Measurements from ENCODE around the gene HBA1.
"Not testable (repeated sequence)": the region's sequence is repeated elsewhere in the genome, so short reads cannot be mapped to it uniquely, and the experiment has no call there.

Gene HBA1

GRCh38 chr16:176006-176405 is 474 bp upstream of the HBA1 start:
- not testable (repeated sequence) for DNase-seq

DNA sequence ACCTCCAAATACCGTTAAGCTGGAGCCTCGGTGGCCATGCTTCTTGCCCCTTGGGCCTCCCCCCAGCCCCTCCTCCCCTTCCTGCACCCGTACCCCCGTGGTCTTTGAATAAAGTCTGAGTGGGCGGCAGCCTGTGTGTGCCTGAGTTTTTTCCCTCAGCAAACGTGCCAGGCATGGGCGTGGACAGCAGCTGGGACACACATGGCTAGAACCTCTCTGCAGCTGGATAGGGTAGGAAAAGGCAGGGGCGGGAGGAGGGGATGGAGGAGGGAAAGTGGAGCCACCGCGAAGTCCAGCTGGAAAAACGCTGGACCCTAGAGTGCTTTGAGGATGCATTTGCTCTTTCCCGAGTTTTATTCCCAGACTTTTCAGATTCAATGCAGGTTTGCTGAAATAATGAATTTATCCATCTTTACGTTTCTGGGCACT is 928 bp downstream of the HBA1 start:
- no peak for DNase-seq

DNA sequence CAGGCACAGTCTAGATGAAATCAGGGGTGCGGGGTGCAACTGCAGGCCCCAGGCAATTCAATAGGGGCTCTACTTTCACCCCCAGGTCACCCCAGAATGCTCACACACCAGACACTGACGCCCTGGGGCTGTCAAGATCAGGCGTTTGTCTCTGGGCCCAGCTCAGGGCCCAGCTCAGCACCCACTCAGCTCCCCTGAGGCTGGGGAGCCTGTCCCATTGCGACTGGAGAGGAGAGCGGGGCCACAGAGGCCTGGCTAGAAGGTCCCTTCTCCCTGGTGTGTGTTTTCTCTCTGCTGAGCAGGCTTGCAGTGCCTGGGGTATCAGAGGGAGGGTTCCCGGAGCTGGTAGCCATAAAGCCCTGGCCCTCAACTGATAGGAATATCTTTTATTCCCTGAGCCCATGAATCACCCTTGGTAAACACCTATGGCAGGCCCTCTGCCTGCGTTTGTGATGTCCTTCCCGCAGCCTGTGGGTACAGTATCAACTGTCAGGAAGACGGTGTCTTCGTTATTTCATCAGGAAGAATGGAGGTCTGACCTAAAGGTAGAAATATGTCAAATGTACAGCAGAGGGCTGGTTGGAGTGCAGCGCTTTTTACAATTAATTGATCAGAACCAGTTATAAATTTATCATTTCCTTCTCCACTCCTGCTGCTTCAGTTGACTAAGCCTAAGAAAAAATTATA is 1.6 kb downstream of the HBA1 start:
- no peak for DNase-seq

- DNase-seq, result no peak
Measured at GRCh38 chr16:178668-179015, 2.2 kb downstream of the HBA1 start.

GRCh38 chr16:179211-180092 is 3.0 kb downstream of the HBA1 start:
- DNase-seq, result no peak

DNA sequence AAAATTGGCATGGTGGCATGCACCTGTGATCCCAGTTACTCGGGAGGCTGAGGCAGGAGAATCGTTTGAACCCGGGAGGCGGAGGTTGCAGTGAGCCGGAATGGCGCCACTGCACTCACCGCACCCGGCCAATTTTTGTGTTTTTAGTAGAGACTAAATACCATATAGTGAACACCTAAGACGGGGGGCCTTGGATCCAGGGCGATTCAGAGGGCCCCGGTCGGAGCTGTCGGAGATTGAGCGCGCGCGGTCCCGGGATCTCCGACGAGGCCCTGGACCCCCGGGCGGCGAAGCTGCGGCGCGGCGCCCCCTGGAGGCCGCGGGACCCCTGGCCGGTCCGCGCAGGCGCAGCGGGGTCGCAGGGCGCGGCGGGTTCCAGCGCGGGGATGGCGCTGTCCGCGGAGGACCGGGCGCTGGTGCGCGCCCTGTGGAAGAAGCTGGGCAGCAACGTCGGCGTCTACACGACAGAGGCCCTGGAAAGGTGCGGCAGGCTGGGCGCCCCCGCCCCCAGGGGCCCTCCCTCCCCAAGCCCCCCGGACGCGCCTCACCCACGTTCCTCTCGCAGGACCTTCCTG is 3.7 kb downstream of the HBA1 start, which contains the start of gene HBQ1:
TSS of gene HBQ1 (plus strand) at position 359 of the 575 bp plus-strand sequence. CDS start at position 387, 28 bp downstream.
- DNase-seq, result no peak

DNA sequence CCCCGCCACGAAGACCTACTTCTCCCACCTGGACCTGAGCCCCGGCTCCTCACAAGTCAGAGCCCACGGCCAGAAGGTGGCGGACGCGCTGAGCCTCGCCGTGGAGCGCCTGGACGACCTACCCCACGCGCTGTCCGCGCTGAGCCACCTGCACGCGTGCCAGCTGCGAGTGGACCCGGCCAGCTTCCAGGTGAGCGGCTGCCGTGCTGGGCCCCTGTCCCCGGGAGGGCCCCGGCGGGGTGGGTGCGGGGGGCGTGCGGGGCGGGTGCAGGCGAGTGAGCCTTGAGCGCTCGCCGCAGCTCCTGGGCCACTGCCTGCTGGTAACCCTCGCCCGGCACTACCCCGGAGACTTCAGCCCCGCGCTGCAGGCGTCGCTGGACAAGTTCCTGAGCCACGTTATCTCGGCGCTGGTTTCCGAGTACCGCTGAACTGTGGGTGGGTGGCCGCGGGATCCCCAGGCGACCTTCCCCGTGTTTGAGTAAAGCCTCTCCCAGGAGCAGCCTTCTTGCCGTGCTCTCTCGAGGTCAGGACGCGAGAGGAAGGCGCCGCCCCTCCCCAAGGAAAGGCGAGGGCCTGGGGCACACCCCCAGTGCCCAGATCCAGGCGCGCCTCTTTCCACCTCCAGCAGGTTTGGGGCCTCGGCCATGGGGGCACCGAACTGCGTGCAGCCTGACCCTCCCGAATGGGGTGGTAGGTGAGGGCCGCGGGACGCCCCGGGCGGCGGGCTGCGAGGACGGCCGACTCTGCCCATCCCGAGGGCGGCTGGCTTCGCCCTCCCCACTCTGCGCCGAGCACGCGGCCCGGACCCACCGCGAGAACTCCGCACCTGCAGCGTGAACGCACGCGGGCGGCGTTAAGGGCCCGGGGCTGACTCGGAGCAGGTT is 4.4 kb downstream of the HBA1 start:
- DNase-seq, result no peak

GRCh38 chr16:181565-182021 is 5.1 kb downstream of the HBA1 start:
- DNase-seq, result no peak

DNA sequence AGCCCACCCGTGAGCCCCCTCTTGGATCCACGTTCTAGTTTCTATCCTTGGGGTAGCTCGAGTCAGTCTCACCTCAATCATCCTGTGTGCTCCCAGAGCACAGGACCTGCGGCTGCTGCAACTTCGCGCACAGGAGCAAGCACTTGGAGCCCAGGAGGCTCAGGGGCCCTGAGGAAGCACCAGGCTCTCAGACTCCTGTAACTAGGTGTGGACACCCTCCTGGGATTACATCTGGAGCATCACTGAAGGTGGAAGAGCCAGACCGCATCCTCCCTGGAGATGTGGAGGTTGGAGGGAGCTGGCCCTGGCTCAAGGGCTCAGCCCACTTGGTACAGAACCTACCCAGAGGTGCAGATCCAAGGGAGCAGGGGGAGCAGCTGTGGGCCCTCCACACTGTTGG is 6.5 kb downstream of the HBA1 start:
- no peak for DNase-seq

DNA sequence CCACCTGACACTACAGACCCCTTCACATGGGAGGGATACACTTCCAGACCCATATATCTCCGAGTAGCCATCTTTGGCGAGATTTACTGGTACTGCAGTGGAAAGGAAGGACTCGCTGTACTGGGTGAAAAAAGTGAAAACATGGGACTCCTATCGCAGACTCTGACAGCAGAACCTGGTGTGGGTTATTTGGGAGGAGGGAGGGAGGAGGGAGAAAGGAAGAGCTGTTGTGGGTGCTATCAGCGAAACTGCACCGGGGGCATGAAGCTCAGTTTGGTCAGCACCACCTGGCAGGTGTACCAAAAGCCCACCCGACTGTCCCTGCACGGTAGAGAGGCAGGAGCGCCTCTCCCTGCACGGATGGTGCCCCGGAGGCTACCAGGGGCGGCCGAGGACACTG is 8.7 kb downstream of the HBA1 start:
- DNase-seq, result no peak

- no peak for DNase-seq
Measured at GRCh38 chr16:185691-186090, 9.2 kb downstream of the HBA1 start.

DNA sequence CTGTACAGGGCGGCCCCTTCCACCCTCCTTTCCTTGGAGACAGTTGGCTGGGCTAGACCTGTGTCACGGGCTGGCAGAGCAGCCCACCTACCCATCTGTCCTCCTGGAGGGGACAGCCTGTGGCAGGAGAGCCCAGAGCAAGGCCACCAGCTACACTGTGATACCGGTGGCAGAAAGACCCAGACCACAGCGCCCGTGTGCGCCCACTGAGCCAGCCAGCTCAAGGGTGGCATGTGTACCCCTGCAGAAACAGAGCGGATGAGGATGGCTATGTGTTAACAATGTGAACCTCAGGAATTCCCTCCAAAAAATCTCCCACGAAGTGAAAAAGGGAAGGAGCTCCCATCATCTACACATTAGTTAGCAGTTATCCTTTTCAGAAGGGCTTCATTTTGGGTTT is 10.8 kb downstream of the HBA1 start:
- no peak for DNase-seq

DNA sequence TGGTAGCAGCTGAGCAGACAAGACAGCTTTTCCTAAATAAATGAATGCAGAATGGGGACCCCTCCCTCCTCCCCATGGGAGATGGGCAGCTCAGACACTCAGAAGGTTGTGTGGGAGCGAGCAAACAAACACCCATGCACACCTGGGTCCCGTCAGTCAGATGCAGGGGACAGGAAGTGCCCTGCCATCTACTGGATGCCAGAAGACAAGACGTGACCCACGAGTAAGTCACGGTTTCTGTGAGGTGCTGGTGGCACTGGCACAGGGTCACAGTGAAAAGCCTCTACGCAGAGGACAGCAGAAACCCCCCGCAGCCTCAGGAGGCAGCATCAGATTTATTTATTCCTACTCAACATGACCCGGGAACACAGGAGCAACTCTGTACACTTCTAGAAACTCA is 12.2 kb downstream of the HBA1 start:
- no peak for DNase-seq

- no peak for DNase-seq
Measured at GRCh38 chr16:189604-190186, 13.2 kb downstream of the HBA1 start.

- no peak for DNase-seq
Measured at GRCh38 chr16:191831-192230, 15.4 kb downstream of the HBA1 start.

DNA sequence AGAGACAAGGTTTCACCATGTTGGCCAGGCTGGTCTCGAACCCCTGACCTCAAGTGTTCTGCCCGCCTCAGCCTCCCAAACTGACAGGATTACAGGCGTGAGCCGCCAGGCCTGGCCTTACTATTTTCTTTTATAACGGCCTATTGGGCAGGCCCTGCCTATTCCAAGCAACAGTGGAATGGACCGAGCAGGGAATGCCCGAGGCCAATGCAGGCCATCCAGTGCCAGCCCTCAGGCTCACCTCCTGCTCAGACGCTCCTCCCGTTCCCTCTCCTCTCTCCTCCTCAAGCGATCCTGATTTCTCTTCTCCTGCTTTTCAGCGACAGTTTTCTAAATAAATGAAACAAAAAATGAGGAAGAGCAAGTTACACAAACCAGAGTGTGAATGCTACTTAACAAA is 16.2 kb downstream of the HBA1 start:
- no peak for DNase-seq

DNA sequence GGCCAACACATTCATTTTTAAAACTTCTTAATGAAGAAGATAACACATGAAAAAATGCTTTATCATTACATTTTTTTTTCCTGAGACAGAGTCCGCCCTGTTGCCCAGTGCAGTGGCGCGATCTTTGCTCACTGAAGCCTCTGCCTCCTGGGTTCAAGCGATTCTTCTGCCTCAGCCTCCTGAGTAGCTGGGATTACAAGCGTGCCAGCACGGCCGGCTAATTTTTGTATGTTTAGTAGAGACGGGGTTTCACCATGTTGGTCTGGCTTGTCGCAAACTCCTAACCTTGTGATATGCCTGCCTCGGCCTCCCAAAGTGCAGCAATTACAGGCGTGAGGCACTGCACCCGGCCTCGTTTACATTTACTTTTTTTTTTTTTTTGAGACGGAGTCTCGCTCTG is 17.0 kb downstream of the HBA1 start:
- no peak for DNase-seq

DNA sequence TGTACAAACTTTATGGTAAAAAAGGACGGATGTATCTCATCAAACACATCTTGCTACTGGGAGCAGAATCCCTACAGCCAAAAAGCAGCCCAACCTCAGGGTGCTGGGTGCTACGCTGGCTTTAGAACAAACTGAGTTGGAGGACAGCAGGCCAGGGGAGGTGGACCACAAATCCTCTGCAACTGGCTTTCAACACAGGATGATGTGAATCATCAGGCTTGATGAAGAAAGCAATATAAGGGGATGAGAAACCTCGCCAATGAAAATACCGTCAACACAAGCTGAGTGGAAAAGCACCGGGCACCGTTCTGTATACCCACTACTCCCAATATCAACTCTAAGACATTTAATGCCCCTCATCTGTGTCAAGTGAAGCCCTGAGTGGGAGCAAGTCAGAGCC is 18.0 kb downstream of the HBA1 start:
- DNase-seq, result no peak

- DNase-seq, result no peak
Measured at GRCh38 chr16:200388-200787, 23.9 kb downstream of the HBA1 start.

DNA sequence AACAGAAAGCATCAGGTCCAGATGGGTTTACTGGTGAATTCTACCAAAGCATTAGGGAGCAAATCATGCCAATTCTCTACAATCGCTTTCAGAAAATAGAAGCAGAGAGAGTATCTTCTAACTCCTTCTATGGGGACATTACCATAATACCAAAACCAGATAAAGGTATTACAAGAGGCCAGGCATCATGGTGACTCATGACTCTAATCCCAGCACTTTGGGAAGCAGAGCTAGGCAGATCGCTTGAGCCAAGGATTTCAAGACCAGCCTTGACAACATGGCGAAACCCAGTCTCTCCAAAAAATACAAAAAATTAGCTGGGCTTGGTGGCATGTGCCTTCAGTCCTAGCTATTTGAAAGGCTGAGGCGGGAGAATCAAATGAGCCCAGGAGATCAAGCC is 26.8 kb downstream of the HBA1 start:
- no peak for DNase-seq

DNA sequence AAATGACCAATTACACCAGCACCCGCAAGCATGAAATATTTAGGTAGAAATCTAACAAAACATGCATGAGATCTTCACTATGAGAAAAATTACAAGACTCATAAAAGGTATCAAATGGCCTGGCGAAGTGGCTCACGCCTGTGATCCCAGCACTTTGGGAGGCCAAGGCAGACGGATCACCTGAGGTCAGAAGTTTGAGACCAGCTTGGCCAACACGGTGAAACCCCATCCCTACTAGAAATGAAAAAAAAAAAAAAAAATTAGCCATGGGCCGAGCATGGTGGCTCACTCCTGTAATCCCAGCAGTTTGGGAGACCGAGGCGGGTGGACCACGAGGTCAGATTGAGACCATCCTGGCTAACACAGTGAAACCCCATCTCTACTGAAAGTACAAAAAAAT is 27.6 kb downstream of the HBA1 start:
- DNase-seq, result not testable (repeated sequence)

DNA sequence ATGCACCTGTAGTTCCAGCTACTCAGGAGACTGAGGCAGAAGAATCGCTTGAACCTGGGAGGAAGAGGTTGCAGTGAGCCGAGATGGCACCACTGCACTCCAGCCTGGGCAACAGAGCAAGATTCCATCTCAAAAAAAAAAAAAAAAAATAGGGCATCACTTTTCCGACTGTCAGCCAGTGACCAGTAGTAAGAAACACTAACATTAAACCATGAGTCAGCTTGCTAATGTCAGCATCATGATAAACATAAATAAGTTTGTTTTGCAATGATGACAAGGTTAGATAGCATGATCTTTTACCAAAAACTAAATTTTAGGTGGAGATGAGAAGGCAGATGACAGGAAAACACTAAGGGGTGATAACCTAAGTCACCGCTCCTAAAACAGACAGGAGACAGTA is 32.9 kb downstream of the HBA1 start:
- DNase-seq, result not testable (repeated sequence)
